Neuronal stem cell (in vitro differentiated cells): ENCODE data around the gene ADAM22.

Experiments
- DNase-seq: peaks from one replicate; pipeline ENCODE4 v3.0.0-alpha.2; 2013; ENCODE audit warnings: low spot score
- H2AFZ ChIP-seq: one replicate; pipeline ENCODE4 v1.6.1; 2013; ENCODE audit warnings: mild to moderate bottlenecking, low read length, inconsistent platforms
- H2AK5ac ChIP-seq: 2 replicates; pipeline ENCODE4 v1.6.1; 2013; ENCODE audit warnings: low read depth, mild to moderate bottlenecking, inconsistent platforms, low read length, moderate library complexity, mixed read lengths
- H2BK120ac ChIP-seq: 2 replicates; pipeline ENCODE4 v1.6.1; 2013; ENCODE audit warnings: low read depth, mild to moderate bottlenecking, inconsistent platforms, low read length, moderate library complexity, mixed read lengths
- H2BK12ac ChIP-seq: one replicate; pipeline ENCODE4 v1.6.1; 2013; ENCODE audit warnings: low read length, inconsistent platforms
- H2BK15ac ChIP-seq: 2 replicates; pipeline ENCODE4 v1.6.1; 2013; ENCODE audit warnings: mild to moderate bottlenecking, low read length, inconsistent platforms, mixed read lengths
- H2BK5ac ChIP-seq: one replicate; pipeline ENCODE4 v1.6.1; 2013; ENCODE audit warnings: inconsistent platforms, mild to moderate bottlenecking, low read length, moderate library complexity
- H3K14ac ChIP-seq: one replicate; pipeline ENCODE4 v1.6.1; 2013; ENCODE audit warnings: low read length, inconsistent platforms
- H3K18ac ChIP-seq: 2 replicates; pipeline ENCODE4 v1.6.1; 2013; ENCODE audit warnings: low read length, inconsistent platforms
- H3K23ac ChIP-seq: 2 replicates; pipeline ENCODE4 v1.6.1; 2013; ENCODE audit warnings: low read depth, mild to moderate bottlenecking, mixed read lengths, low read length, inconsistent platforms; ENCODE audit not compliant: poor library complexity
- H3K27ac ChIP-seq: replicated peaks from 3 replicates; pipeline ENCODE4 v1.5.1; 2013; ENCODE audit warnings: low read length, inconsistent platforms
- H3K27me3 ChIP-seq, 3 experiments: 2 replicates each; pipeline ENCODE4 v1.6.1; 2013; ENCODE audit warnings: low read length in 3 of 3, mild to moderate bottlenecking in 2 of 3, inconsistent platforms in 1 of 3, low read depth in 1 of 3, mixed read lengths in 1 of 3, moderate library complexity in 1 of 3; ENCODE audit not compliant: control insufficient read depth in 3 of 3, insufficient read depth in 3 of 3
- H3K36me3 ChIP-seq, 2 donors: replicated peaks in 1 of 2; 2 replicates each; pipeline ENCODE4 v1.6.1; 2013; ENCODE audit warnings: low read length in 2 of 2; ENCODE audit not compliant: control insufficient read depth in 2 of 2, insufficient read depth in 2 of 2
- H3K4ac ChIP-seq: 2 replicates; pipeline ENCODE4 v1.6.1; 2013; ENCODE audit warnings: inconsistent platforms, mild to moderate bottlenecking, low read length, moderate library complexity
- H3K4me1 ChIP-seq, 2 donors: 1 replicate in 1 of 2; 2 replicates in 1 of 2; pipeline ENCODE4 v1.6.1; 2013; ENCODE audit warnings: low read length in 2 of 2, low read depth in 1 of 2; ENCODE audit not compliant: control insufficient read depth in 2 of 2, insufficient read depth in 1 of 2
- H3K4me2 ChIP-seq: one replicate; pipeline ENCODE4 v1.6.1; 2013; ENCODE audit warnings: mild to moderate bottlenecking, low read length, inconsistent platforms; ENCODE audit not compliant: insufficient read depth, poor library complexity, severe bottlenecking
- H3K4me3 ChIP-seq, 2 donors: 2 replicates each; pipeline ENCODE4 v1.5.1; 2013; ENCODE audit warnings: low read length in 2 of 2, mild to moderate bottlenecking in 2 of 2, inconsistent platforms in 1 of 2, moderate library complexity in 1 of 2
- H3K79me1 ChIP-seq: one replicate; pipeline ENCODE4 v1.6.1; 2013; ENCODE audit warnings: low read depth, mild to moderate bottlenecking, inconsistent platforms, low read length, moderate library complexity
- H3K9ac ChIP-seq: one replicate; pipeline ENCODE4 v1.6.1; 2013; ENCODE audit warnings: mild to moderate bottlenecking, low read depth, low read length, inconsistent platforms; ENCODE audit not compliant: poor library complexity
- H3K9me3 ChIP-seq, 2 donors: replicated peaks in 1 of 2; 2 replicates each; pipeline versions ENCODE3 to v1.6.1; 2013; ENCODE audit warnings: low read length in 2 of 2, mild to moderate bottlenecking in 2 of 2, inconsistent platforms in 1 of 2, low read depth in 1 of 2, mixed read lengths in 1 of 2, moderate library complexity in 1 of 2; ENCODE audit not compliant: control insufficient read depth in 2 of 2, insufficient read depth in 1 of 2
- H4K8ac ChIP-seq: one replicate; pipeline ENCODE4 v1.6.1; 2013; ENCODE audit warnings: low read depth, mild to moderate bottlenecking, inconsistent platforms, low read length, moderate library complexity
- H4K91ac ChIP-seq: one replicate; pipeline ENCODE4 v1.6.1; 2013; ENCODE audit warnings: low read length, low read depth, mild to moderate bottlenecking, inconsistent platforms; ENCODE audit not compliant: poor library complexity
- WGBS, 2 donors: extraction: QIAGEN DNeasy Blood & Tissue Kit; methylation state at CpG; one replicate each; pipeline ENCODE4 v1.1.7; 2013; ENCODE audit warnings: missing lambda C conversion rate in 2 of 2, mixed read lengths in 1 of 2; ENCODE audit not compliant: insufficient read length in 2 of 2, insufficient replicate concordance in 1 of 2; ENCODE audit errors: extremely low coverage in 2 of 2; 5-methylcytosine and 5-hydroxymethylcytosine counted together

The ADAM22 gene

DNA sequence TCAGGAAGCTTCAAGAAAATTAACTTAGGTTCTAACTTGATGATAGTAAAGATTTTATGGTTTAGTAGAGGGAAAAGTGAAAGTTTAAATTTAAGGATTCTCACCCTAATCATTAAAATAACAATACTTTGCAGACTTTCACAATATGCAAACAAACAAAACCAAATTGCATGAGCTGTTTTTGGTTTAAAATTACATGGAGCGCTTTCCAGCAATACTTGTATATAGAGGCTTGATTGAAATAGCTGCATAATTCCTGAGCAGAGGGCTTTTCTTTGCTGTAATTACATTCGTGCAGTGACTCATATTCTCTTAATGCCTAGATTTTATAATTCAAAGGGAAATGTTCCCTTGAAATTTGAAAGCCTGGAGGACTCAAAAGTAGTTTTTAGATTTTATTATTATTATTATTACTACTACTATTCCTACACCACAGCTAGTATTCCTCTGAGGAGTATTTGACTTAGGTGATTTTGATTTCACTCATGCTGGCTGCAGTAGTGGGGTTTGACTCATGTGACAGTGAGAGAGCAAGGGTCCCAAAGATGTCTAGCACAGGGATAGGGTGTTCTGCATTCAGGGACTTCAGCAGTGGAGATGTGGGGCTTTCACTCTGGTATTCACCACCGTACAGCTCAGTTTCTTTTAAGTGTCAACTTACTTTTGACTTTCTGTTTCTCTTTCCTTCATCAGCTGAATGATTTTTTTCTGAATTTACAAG, 138.1 kb downstream of the ADAM22 start:
- H2BK15ac ChIP-seq, result no peak overlapping the region
- H2AK5ac ChIP-seq, result no peak overlapping the region
- WGBS, 2 donors, result no CpG with 5 or more reads among the region's 3 CpGs
- H2BK12ac ChIP-seq, result no peak overlapping the region
- H3K79me1 ChIP-seq, result no peaks in the 10 kb centered on the region
- no peaks in the 10 kb centered on the region for H3K4me1 ChIP-seq
- H3K36me3 ChIP-seq, result no peaks in the 10 kb centered on the region
- H2BK5ac ChIP-seq, result no peak overlapping the region
- DNase-seq, result no peak
- H4K91ac ChIP-seq, result no peak overlapping the region
- H2BK120ac ChIP-seq, result no peak overlapping the region
- H3K4me3 ChIP-seq, result no peak overlapping the region
- no peak overlapping the region for H3K27ac ChIP-seq
- no peak overlapping the region for H4K8ac ChIP-seq
- no peak overlapping the region for H3K4me2 ChIP-seq
- no peak overlapping the region for H3K4ac ChIP-seq
- no peak overlapping the region for H3K14ac ChIP-seq
- H3K23ac ChIP-seq, result no peak overlapping the region
- H2AFZ ChIP-seq, result no peak overlapping the region
- no peaks in the 10 kb centered on the region for H3K27me3 ChIP-seq
- H3K9me3 ChIP-seq, result no peaks in the 10 kb centered on the region
- H3K9ac ChIP-seq, result no peak overlapping the region
- H3K18ac ChIP-seq, result no peak overlapping the region

DNA sequence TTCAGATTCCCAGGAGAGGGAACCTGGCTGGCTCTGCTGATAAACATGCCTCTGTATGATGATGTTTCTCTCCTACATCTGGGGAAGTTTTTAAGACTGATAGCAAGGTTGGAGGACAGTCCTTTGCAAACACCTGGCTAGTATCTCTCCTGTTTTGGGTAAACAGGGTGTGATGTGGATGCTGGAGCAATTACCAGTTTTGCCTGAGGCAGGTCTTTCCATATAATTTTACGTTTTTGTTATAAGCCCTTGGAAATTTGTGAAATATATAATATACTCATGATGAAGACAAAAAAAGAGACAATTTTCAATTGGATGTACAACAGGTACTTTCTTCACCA, 138.6 kb downstream of the ADAM22 start:
- no CpG with 5 or more reads among the region's 1 CpG for WGBS, 2 donors
- Histone ChIP-seq H2AFZ (no peak overlapping the region), H3K4me3 (no peak overlapping the region), H3K27ac (no peak overlapping the region), H3K36me3 (no peaks in the 10 kb centered on the region), H3K27me3 (no peaks in the 10 kb centered on the region), H2AK5ac (no peak overlapping the region), H4K8ac (no peak overlapping the region), H4K91ac (no peak overlapping the region), H3K9ac (no peak overlapping the region), H3K23ac (no peak overlapping the region), H3K9me3 (no peaks in the 10 kb centered on the region), H3K18ac (no peak overlapping the region), H2BK5ac (no peak overlapping the region), H3K79me1 (no peaks in the 10 kb centered on the region), H2BK120ac (no peak overlapping the region), H3K14ac (no peak overlapping the region), H2BK15ac (no peak overlapping the region), H3K4ac (no peak overlapping the region), H2BK12ac (no peak overlapping the region), H3K4me2 (no peak overlapping the region), H3K4me1 (no peaks in the 10 kb centered on the region)
- no peak for DNase-seq

DNA sequence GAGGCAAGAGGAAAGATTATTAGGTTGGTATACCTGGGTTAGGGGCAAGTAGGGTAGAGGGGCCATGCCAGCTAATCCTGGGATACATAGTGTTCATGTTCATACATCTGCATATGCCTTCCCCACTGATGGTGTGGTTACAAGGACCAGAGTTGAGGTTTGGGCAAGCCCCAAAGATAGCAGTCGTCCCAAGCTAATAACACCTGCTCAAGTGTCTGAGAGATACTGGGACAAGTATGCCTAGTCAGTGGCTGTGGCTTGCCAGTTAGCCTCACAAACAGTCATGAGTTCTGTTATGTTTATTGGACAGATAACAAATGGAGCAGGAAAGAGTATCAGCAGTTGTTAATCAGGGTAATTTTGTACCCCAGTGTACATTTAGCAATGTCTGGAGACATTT, 139.6 kb downstream of the ADAM22 start:
- H3K23ac ChIP-seq, result no peak overlapping the region
- no peaks in the 10 kb centered on the region for H3K4me1 ChIP-seq
- no peak for DNase-seq
- no peak overlapping the region for H2BK12ac ChIP-seq
- H3K27me3 ChIP-seq, result no peaks in the 10 kb centered on the region
- H3K9ac ChIP-seq, result no peak overlapping the region
- H2AK5ac ChIP-seq, result no peak overlapping the region
- H2BK15ac ChIP-seq, result no peak overlapping the region
- no peak overlapping the region for H3K4me2 ChIP-seq
- no peak overlapping the region for H4K8ac ChIP-seq
- H4K91ac ChIP-seq, result no peak overlapping the region
- no peaks in the 10 kb centered on the region for H3K79me1 ChIP-seq
- H3K27ac ChIP-seq, result no peak overlapping the region
- H3K4me3 ChIP-seq, result no peak overlapping the region
- H2BK120ac ChIP-seq, result no peak overlapping the region
- no peak overlapping the region for H3K18ac ChIP-seq
- no peaks in the 10 kb centered on the region for H3K9me3 ChIP-seq
- no peak overlapping the region for H3K14ac ChIP-seq
- no peak overlapping the region for H3K4ac ChIP-seq
- no peaks in the 10 kb centered on the region for H3K36me3 ChIP-seq
- H2AFZ ChIP-seq, result no peak overlapping the region
- no CpG with 5 or more reads among the region's 1 CpG for WGBS, 2 donors
- no peak overlapping the region for H2BK5ac ChIP-seq

DNA sequence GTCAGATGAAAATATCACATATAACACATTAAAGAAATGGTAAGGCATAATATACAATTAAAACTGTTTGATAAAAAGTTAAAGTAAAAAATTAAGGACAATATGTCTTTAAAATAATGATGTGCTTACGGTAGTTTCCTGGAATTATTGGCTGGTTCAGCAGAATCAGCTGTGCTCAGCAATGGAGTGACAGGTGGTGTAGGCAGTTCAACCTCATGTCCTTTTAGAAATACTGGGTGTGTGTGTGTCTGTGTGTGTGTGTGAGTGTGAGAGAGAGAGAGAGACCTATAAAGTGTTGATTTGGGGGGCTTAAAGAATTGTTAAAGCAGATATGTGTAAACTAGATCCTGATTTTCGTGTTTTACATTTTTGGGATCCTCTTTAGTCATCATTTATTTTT, 141.2 kb downstream of the ADAM22 start:
- H4K8ac ChIP-seq, result no peak overlapping the region
- WGBS, 2 donors, result no CpG with 5 or more reads among the region's 2 CpGs
- H2AK5ac ChIP-seq, result no peak overlapping the region
- no peaks in the 10 kb centered on the region for H3K4me1 ChIP-seq
- H3K36me3 ChIP-seq, result no peaks in the 10 kb centered on the region
- no peak overlapping the region for H3K18ac ChIP-seq
- no peak overlapping the region for H2AFZ ChIP-seq
- H3K79me1 ChIP-seq, result no peaks in the 10 kb centered on the region
- no peak overlapping the region for H4K91ac ChIP-seq
- H3K23ac ChIP-seq, result no peak overlapping the region
- H2BK120ac ChIP-seq, result no peak overlapping the region
- no peaks in the 10 kb centered on the region for H3K27me3 ChIP-seq
- no peak overlapping the region for H3K4ac ChIP-seq
- no peaks in the 10 kb centered on the region for H3K9me3 ChIP-seq
- H3K14ac ChIP-seq, result no peak overlapping the region
- H3K4me2 ChIP-seq, result no peak overlapping the region
- no peak for DNase-seq
- H3K9ac ChIP-seq, result no peak overlapping the region
- no peak overlapping the region for H3K4me3 ChIP-seq
- H2BK15ac ChIP-seq, result no peak overlapping the region
- H2BK12ac ChIP-seq, result no peak overlapping the region
- H2BK5ac ChIP-seq, result no peak overlapping the region
- H3K27ac ChIP-seq, result no peak overlapping the region
